Thyroid gland (tissue), 4 donors: Measurements from ENCODE around the gene RPN2.

ENCODE experiments used
- POLR2A ChIP-seq, 2 donors: fragments of 450-650 bp; IDR thresholded peaks; one replicate each; pipeline ENCODE4 v1.6.1; 2017; ENCODE audit warnings: antibody characterized with exemption in 2 of 2, mild to moderate bottlenecking in 2 of 2, moderate library complexity in 1 of 2
- TF ChIP-seq, protein P1 (sequence below), 6 experiments: fragments of 200-600 bp in 3 of 6; fragments of 450-650 bp in 3 of 6; sonication (generic) in 3 of 6; IDR thresholded peaks; one replicate each; pipeline ENCODE4 v1.5.1; 2016 to 2019; ENCODE audit warnings: antibody characterized with exemption in 6 of 6, mild to moderate bottlenecking in 2 of 6, inconsistent platforms in 1 of 6, moderate library complexity in 1 of 6

DNA sequence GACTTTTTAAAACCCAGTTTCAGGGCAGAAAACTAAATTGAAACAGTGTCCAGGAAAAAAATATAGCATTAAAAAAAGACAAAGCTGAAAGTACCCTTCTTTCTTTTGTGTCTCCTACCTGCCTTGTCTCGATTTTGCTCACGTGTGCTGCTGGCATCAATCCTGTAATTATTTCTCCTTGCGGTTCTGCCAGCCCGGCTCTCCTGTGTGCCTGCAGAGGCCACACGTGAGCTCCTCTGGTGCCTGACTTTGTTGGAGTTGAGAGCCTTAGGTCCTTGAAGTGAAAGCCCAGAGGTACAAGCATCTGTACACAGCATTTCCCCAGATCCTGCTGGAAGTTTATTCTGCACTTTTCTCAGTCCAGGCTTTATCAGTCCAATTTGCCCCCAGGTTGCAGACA, 46.0 kb downstream of the RPN2 start:
- TF ChIP-seq, protein P1, sequence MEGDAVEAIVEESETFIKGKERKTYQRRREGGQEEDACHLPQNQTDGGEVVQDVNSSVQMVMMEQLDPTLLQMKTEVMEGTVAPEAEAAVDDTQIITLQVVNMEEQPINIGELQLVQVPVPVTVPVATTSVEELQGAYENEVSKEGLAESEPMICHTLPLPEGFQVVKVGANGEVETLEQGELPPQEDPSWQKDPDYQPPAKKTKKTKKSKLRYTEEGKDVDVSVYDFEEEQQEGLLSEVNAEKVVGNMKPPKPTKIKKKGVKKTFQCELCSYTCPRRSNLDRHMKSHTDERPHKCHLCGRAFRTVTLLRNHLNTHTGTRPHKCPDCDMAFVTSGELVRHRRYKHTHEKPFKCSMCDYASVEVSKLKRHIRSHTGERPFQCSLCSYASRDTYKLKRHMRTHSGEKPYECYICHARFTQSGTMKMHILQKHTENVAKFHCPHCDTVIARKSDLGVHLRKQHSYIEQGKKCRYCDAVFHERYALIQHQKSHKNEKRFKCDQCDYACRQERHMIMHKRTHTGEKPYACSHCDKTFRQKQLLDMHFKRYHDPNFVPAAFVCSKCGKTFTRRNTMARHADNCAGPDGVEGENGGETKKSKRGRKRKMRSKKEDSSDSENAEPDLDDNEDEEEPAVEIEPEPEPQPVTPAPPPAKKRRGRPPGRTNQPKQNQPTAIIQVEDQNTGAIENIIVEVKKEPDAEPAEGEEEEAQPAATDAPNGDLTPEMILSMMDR (IDR thresholded peaks at IDR 0.05): no peak
- no peak for TF ChIP-seq POLR2A (IDR thresholded peaks at IDR 0.05)
